ENCODE measurements around the gene WBP4.
A peak's percentile ranks its signal among the peaks of the same experiment; 100 is the strongest.

Gene WBP4

DNA sequence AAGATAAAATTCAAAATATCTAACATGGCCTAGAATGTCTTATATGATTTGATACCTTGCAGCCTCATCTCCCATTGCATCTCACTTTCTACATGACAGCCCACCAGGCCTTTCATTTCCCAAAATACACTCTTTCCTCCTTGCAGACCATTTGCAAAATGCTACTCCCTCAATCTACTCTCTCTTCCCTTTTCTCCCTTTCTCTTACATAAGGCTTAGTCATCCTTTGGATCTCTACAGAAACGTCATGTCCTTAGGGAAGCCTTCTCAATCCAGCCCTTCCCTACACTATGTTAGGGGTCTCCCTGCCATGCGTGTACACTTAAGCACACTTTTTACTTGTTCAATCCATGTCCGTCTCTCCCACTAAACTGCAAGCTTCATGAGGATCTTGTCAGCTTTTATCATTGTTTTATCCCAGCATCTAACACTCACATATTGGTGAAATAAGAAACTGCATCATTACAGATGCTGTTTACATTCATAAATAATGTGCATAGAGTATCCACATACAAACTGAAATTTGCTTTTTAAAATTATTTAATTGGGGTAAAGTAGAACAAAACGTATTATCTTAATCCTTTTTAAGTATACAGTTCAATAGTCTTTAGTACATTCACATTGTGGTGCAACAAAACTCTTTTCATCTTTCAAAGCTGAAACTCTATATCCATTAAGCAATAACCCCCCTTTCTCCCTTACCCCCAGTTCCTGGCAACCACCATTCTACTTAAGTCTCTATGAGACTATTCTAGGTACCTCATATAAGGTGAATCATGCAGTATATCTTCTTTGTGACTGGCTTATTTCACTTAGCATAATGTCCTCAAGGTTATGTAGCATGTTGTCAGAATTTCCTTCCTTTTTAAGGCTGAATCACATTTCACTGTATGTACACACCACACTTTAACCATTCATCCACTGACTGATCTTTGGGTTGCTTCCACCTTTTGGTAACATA is 11.5 kb upstream of the WBP4 start:
- DNase-seq = no peak

GRCh38 chr13:41052441-41052840 is 8.9 kb upstream of the WBP4 start:
- DNase-seq = no peak

- no peak for DNase-seq
These were observed 7.9 kb upstream of the WBP4 start for GRCh38 chr13:41053384-41053826.

GRCh38 chr13:41054212-41054877 is 7.0 kb upstream of the WBP4 start:
- DNase-seq = peak; percentile 5 to 60

- no peak for DNase-seq
These were observed 6.2 kb upstream of the WBP4 start for GRCh38 chr13:41054919-41055619.

- DNase-seq = no peak
These were observed 5.1 kb upstream of the WBP4 start for GRCh38 chr13:41056194-41056593.

DNA sequence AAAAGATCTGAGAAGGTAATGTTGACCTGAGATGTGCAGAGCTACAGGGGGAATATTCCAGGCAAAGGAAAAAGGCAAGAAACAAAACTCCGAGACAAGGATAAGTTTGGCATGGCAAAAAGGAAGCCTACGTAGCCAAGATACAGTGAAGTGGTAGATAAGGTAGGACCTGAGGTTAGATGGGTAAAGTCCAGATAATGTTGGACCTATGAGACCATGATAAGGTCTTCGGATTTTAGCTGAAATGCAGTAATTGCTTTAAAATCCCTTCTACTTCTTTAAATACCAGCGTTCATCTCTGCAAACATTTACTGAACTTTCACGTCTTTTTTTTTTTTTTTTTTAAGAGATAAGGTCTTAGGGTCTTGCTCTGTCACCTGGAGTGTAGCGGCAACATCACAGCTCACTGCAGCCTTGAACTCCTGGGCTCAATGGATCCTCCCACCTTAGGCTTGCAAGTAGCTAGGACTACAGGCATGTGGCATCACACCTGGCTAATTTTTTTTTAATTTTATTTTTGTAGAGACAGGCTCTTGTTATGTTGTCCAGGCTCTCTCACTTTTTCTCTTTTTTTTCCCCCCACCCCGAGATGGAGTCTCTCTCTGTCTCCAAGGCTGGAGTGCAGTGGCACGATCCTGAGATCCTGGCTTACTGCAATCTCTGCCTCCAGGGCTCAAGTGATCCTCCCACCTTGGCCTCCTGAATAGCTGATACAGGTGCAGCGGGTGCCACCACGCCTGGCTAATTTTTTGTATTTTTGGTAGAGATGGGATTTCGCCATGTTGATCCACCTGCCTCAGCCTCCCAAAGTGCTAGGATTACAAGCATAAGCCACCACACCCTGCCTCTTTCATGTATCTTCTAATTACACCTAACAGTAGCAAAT is 4.2 kb upstream of the WBP4 start:
- no peak for DNase-seq

DNA sequence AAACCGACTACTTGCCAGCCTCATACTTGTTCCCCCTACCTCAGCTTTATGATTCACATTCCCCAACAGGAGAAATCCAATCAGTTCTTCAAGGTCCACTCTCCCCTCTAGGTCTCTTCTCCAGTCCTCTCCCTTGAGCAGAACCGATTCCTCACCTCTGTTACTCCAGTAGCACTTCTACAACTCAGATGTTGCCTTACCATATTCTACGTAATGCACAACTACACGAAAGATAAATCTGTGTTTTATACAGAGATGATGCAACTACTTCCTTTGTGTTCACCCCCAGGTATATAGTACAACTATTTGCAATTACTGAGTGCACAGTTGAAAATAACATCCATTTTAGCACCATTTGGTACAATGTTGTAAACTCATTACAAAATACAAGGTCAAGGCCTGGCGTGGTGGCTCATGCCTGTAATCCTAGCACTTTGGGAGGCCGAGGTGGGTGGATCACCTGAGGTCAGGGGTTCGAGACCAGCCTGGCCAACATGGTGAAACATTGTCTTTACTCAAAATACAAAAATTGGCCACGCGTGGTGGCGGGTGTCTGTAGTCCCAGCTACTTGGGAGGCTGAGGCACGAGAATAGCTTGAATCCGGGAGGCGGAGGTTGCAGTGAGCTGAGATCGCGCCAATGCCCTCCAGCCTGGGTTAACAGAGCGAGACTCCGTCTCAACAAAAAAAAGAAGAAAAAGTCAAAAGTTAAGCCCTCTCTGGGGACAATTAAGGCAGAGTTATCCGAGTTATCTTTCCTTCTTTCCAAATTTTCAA is 2.8 kb upstream of the WBP4 start:
- DNase-seq = no peak

GRCh38 chr13:41059456-41060081 is 1.7 kb upstream of the WBP4 start:
- DNase-seq = peak in 1 of 2 experiments; percentile 28

GRCh38 chr13:41060082-41060723 is 1.1 kb upstream of the WBP4 start:
- peak; percentile 82 to 89 for DNase-seq

GRCh38 chr13:41060724-41061074 is 610 bp upstream of the WBP4 start:
- DNase-seq = peak; percentile 87

DNA sequence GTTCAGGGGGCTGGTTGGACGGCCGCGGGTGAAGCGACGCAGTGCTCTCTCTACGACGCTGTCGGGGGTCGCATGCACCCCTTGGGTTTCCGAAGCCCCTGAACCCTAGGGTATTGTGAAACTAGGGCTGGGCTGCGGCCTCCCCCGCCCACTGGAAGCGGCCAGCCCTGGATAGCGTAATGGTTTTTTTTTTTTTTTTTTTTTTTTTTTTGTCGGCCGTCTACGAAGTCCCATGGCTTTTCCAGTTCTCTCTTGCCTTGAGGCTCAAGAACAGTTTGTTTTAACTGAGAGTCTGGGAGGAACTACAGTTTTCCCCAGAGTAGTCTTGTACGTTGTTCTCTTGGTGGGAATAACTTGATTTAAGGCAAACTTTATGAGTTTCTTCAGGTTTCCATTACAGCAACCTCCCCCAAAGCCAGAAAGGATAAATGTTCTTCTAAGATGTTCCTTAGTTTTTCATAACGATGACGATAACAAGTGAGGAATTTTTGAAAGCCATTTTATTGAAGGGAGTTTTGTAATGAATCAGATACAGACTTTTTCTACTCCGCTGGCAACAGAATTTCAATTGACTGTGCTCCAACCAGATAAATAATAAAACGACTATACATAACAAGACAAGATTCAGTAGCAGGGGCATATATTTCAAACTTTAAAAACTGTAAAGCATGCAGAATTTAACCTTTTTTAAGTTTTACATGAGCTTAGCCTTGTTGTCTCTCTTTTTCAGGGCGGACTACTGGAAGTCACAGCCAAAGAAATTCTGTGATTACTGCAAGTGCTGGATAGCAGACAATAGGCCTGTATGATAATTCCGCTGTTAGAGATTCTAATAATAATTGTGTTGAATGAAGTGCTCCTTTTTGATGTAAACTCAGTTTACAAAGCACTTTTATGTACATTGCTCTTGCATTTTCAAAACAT is 867 bp downstream of the WBP4 start:
- peak in 1 of 2 experiments; percentile 60 for DNase-seq

- DNase-seq = no peak
These were observed 3.2 kb downstream of the WBP4 start for GRCh38 chr13:41064493-41064892.

DNA sequence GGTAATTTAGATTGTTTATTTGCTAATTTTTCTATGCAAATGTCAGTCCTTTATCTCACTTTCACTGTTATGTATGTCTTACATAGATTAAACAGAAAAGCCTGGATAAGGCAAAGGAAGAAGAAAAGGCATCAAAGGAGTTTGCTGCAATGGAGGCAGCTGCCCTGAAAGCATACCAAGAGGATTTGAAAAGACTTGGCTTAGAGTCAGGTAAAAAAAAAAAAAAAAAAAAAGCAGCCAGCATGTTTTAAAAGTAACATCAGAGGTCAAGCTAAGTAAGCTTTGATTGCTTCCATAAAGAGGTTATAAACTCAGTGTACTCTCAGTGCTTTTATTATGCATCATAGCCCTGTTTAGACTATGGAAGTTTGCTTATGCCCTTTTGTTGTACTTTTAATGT is 3.8 kb downstream of the WBP4 start:
- no peak for DNase-seq

GRCh38 chr13:41074523-41074922 is 13.2 kb downstream of the WBP4 start:
- DNase-seq = no peak

GRCh38 chr13:41075034-41075433 is 13.7 kb downstream of the WBP4 start:
- peak; percentile 8 to 27 for DNase-seq

GRCh38 chr13:41075485-41075884 is 14.2 kb downstream of the WBP4 start:
- no peak for DNase-seq

GRCh38 chr13:41077475-41077874 is 16.2 kb downstream of the WBP4 start:
- DNase-seq = no peak

DNA sequence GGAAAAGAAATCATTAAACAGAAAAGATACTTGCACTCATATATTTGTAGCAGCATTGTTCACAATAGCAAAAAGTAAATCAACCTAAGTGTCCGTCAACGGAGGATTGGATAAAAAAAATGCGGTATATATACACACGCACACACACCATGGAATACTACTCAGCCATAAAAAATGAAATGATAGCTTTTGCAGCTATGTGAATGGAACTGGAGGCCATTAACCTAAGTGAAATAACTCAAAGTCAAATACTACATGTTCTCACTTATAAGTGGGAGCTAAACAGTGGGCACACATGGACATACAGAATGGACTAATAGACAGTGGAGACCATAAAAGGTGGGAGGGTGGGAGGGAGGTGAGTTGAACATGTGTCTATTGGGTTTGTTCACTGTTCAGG is 18.4 kb downstream of the WBP4 start:
- no peak for DNase-seq
